Psoas muscle (tissue), 8 donors: ENCODE results near the gene VAV3. TPM values are rescaled to one million over a fixed set of nuclear protein-coding genes. Genes with fewer than 3 reads are reported as not detected.
A peak's percentile ranks its signal among the peaks of the same experiment; 100 is the strongest.

Source experiments
- ATAC-seq, 4 donors: fragments of 200-7000 bp; cut with Tn5 transposase; one replicate each; pipeline ENCODE4 v1.9.1; 2020; ENCODE audit warnings: moderate library complexity in 3 of 4, mild to moderate bottlenecking in 2 of 4
- DNase-seq, 2 donors: peaks; one replicate each; pipeline ENCODE4 v3.0.0-alpha.2; 2020
- H3K27ac ChIP-seq: fragments of 200-600 bp; one replicate; pipeline ENCODE4 v1.8.0; 2022
- H3K27me3 ChIP-seq, 3 donors: fragments of 200-600 bp in 1 of 3; one replicate each; pipeline versions ENCODE4 v1.6.1 to v1.8.0; 2013 to 2022; ENCODE audit warnings: low read length in 2 of 3, mild to moderate bottlenecking in 2 of 3, moderate library complexity in 1 of 3; ENCODE audit not compliant: insufficient read depth in 3 of 3
- H3K36me3 ChIP-seq, 2 donors: fragments of 200-600 bp in 1 of 2; one replicate each; pipeline versions ENCODE4 v1.6.1 to v1.8.0; 2013 to 2022; ENCODE audit warnings: low read depth in 1 of 2, mild to moderate bottlenecking in 1 of 2, moderate library complexity in 1 of 2; ENCODE audit not compliant: insufficient read depth in 1 of 2
- H3K4me1 ChIP-seq: fragments of 200-600 bp; one replicate; pipeline ENCODE4 v1.8.0; 2022
- H3K4me3 ChIP-seq: fragments of 200-600 bp; one replicate; pipeline ENCODE4 v1.8.0; 2022; ENCODE audit warnings: mild to moderate bottlenecking
- H3K9me3 ChIP-seq: fragments of 200-600 bp; one replicate; pipeline ENCODE4 v1.8.0; 2022
- WGBS, 3 donors: extraction: QIAGEN DNeasy Blood & Tissue Kit; methylation state at CpG; one replicate each; pipeline versions ENCODE4 v1.1.6 to v1.1.7; 2013; 5-methylcytosine and 5-hydroxymethylcytosine counted together
- intact Hi-C, 2 donors: fragments of 100-400 bp; cut with DNase I; formaldehyde crosslinking; loops; one replicate each; pipeline versions ENCODE4 v1.11.0 to v1.14.2; 2022
- polyA plus RNA-seq, 3 donors: library from polyadenylated mRNA; stranded (reverse); fragments of 200-250 nt; gene quantifications; one replicate each; pipeline ENCODE4 v1.2.3, GENCODE V29; 2013
- total RNA-seq, 4 donors: library from RNA; stranded (reverse); fragmentation: NEBNext Ultra II Directional in 2 of 4; extraction: Animal tissue kit (Norgen Biotek cat#: 25700) in 2 of 4; gene quantifications; one replicate each; pipeline versions ENCODE4 v1.2.1 to v1.2.4, GENCODE V29; 2021 to 2023
- TF ChIP-seq, protein P1 (sequence below): fragments of 200-600 bp; IDR thresholded peaks from one replicate; pipeline ENCODE4 v1.8.0; 2022; ENCODE audit warnings: antibody characterized with exemption
- donor health status: healthy with polysubstance abuse.
- donor health status: DM: no; HTN: no; CAD: no; lungs with moderate emphysema.
- donor health status: Bipolar disorder and iron deficiency.
- donor health status: healthy.
- donor health status: DM: yes; HTN: yes; CAD: no.
- donor health status: DM: no; HTN: no; CAD: no.
- donor health status: DM: no; HTN: no; CAD: no.
- donor health status: DM: yes; HTN: yes; CAD: no.

Gene VAV3
- total and polyA plus RNA-seq, 7 donors, result 0.28 to 1.7 (median 0.72) TPM

DNA sequence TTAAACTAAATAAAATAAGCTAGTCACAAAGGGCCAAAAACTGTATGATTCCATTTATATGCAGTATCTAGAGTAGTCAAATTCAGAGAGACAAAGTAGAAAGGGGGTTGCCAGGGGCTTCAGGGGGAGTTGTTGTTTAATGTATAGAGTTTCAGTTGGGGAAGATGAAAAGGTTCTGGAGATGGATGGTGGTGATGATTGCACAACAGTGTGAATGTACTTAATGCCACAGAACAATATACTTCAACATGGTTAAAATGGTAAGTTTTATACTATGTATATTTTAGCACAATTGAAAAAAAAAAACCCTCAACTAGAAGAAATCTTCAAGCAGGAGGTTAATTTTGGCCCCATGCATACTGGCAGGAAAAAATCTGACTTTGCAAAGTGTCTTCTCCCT lies 24.3 kb downstream of the VAV3 start:
- ATAC-seq (no peak), DNase-seq (no peak)
- no peaks in the 10 kb centered on the region for H3K36me3 ChIP-seq
- no peaks in the 10 kb centered on the region for H3K27me3 ChIP-seq
- no peak overlapping the region for H3K27ac ChIP-seq
- TF ChIP-seq, protein P1, sequence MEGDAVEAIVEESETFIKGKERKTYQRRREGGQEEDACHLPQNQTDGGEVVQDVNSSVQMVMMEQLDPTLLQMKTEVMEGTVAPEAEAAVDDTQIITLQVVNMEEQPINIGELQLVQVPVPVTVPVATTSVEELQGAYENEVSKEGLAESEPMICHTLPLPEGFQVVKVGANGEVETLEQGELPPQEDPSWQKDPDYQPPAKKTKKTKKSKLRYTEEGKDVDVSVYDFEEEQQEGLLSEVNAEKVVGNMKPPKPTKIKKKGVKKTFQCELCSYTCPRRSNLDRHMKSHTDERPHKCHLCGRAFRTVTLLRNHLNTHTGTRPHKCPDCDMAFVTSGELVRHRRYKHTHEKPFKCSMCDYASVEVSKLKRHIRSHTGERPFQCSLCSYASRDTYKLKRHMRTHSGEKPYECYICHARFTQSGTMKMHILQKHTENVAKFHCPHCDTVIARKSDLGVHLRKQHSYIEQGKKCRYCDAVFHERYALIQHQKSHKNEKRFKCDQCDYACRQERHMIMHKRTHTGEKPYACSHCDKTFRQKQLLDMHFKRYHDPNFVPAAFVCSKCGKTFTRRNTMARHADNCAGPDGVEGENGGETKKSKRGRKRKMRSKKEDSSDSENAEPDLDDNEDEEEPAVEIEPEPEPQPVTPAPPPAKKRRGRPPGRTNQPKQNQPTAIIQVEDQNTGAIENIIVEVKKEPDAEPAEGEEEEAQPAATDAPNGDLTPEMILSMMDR, result no peak
- no peaks in the 10 kb centered on the region for H3K4me1 ChIP-seq
- intact Hi-C loops, result no loop called here
- no peaks in the 10 kb centered on the region for H3K9me3 ChIP-seq
- no peak overlapping the region for H3K4me3 ChIP-seq

DNA sequence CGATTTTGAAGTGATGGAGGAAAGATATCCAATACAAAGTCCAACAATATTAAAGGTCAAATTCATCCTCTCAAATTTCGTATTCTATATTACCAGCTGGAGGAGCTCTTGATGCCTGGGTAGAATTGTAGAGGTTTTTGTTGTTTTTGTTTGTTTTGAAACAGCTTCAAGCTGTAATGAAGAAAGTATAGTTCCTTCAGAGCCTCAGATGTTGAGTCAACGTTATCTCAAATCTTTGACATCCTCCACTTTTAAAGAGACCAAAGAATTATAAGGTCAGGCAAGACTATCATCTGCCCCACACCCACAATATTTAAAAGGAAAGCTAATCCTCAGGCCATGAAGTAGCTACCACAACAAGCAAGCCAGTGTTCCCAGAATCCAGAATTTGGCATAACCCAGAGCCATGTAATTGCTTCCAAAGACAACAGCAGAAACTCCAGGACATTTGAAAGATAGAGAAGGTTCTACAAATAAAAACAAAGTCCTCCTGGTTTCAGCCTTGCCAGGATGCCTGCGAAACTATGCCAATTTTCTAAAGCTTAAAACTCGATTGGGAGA lies 24.9 kb downstream of the VAV3 start:
- intact Hi-C loops, result no loop called here
- H3K27ac ChIP-seq, result no peak overlapping the region
- TF ChIP-seq, protein P1, result no peak
- H3K4me1 ChIP-seq, result no peaks in the 10 kb centered on the region
- no peaks in the 10 kb centered on the region for H3K27me3 ChIP-seq
- DNase-seq, result no peak
- H3K36me3 ChIP-seq, result no peaks in the 10 kb centered on the region
- 29 to 55% (median 35%) methylated on average over 5 of the region's 5 CpGs for WGBS, 3 donors
- no peak for ATAC-seq
- H3K4me3 ChIP-seq, result no peak overlapping the region
- no peaks in the 10 kb centered on the region for H3K9me3 ChIP-seq

DNA sequence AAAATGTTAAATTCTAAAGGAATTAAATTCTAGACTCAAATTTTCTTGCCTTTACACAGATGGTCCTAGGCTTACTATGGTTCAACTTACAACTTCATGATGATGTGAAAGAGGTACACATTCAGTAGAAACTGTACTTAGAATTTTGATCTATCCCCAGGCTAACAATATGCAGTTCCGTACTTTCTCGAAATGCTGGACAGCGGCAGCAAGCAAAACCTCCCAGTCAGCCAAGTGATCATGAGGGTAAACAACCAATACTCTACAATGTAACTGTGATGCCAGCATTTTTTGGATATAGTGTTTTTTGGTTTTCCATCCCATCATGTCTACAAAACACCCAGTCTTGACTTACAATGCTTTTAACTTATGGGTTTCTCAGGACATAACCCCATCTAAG lies 25.7 kb downstream of the VAV3 start:
- no peak for ATAC-seq
- no peak overlapping the region for H3K27ac ChIP-seq
- intact Hi-C loops, result no loop called here

DNA sequence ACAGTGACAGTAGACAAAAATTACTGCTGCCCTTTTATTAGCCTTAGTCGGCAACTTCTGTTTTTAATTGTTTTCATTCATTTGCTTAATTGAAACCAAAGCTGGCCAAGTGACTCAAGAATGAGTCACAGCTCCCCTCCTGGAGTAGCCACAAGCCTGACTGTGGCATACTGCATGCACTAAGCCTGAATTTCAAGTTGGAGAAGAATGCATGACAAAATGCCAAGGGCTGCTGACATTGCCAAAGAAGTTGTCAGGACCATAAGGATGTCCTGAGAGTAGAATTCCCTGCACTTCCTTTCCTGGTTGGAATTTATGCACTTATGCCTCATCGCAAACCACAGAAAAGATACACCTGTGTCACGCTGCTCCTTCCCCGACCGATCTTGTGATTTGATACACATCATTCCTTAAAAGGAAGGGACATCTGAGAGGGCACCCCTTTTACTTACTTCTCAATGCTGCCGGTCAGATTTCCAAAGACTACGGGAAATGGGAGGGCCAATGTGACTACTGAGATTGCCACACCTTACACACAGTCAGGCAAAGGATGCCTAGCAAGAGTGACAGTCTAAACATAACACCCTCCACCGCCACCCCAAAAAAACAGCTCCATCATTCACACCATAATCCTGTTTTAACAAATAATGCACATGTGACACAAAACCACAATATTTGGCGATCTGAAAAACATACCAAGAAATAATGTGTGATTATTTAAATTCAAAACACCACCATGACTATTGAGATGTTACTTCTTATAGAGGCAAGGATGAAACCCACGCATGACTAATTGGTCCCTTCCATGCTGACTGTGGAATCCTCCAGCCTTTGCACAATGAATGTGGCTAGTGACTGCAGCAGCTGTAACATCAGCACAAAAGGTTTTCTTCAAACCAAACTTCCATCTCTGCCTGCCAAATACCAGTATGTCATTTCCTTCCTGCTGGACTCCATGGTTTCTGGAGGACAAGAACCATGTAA lies 28.2 kb downstream of the VAV3 start:
- peak in 1 of 2 donors; percentile 23 for DNase-seq
- Histone ChIP-seq H3K4me3 (no peak overlapping the region), H3K4me1 (no peaks in the 10 kb centered on the region), H3K9me3 (no peaks in the 10 kb centered on the region), H3K36me3 (no peaks in the 10 kb centered on the region), H3K27ac (no peak overlapping the region), H3K27me3 (no peaks in the 10 kb centered on the region)
- ATAC-seq, result peak; percentile 46 to 75 (median 68)
- TF ChIP-seq, protein P1, result no peak
- WGBS, 3 donors, result 20 to 30% (median 21%) methylated on average over 10 of the region's 10 CpGs
- intact Hi-C loops, result no loop called here

More for the DNA sequence above, 25.7 kb downstream of the VAV3 start:
- no peak for DNase-seq
- 95 to 100% (median 97%) methylated on average over 3 of the region's 3 CpGs for WGBS, 3 donors
- Histone ChIP-seq H3K27me3 (no peaks in the 10 kb centered on the region), H3K36me3 (no peaks in the 10 kb centered on the region), H3K9me3 (no peaks in the 10 kb centered on the region), H3K4me1 (no peaks in the 10 kb centered on the region), H3K4me3 (no peak overlapping the region)
- TF ChIP-seq, protein P1, result no peak
